HG03571 (cell line): ENCODE data around the gene OSM.

Experiments used
- ATAC-seq: cut with Tn5 transposase; IDR thresholded peaks from one replicate; pipeline ENCODE4 v1.9.1; 2021; ENCODE audit not compliant: unreplicated experiment

Gene OSM

DNA sequence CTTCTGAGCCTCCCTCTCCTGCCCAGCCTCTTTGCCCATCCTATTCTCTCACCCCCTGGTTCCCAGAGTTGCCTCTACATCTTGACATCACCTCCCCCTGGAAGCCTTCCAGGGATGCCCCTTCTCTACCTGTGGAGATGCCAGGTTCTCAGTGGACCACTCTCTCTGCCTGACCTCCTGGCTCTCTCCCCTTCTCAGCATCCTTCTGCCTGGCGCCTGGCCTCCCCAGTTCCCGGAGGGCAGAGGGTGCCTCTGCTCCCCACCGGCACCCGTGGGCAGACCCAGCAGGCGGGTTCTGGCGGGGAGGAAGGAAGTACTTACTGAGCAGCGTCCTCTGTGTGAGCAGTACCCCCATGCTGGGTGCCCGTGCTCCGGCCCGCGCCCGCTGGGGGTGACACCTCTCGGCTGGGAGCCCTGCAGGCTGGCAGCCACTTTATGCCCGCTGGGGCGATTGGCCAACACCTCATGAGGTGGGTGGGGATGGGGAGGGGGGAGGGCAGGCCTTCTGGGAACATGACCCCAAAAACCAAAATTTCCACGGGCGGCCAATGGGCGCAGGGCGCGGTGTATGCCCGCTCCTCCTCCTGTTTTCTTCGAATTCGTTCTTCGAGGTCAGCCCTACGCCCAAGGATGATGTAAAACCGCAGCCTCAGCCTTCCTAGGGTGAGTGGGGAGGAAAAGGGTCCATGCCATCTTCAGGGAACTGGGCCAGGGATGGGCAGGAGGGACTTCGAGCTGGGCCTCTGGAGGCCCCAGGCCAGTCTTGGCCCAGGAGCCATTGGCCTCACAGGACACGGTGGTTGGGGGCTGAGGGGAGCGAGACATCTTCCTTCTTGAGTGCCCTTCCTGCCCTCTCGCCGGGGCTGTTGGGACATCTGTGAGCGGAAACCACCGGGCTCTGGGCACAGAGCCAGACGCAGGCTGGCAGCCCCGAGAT, at the start of gene OSM:
OSM (minus strand) TSS at position 407 of the 937 bp plus-strand sequence; CDS start at position 355, 52 bp downstream.
- no peak for ATAC-seq

DNA sequence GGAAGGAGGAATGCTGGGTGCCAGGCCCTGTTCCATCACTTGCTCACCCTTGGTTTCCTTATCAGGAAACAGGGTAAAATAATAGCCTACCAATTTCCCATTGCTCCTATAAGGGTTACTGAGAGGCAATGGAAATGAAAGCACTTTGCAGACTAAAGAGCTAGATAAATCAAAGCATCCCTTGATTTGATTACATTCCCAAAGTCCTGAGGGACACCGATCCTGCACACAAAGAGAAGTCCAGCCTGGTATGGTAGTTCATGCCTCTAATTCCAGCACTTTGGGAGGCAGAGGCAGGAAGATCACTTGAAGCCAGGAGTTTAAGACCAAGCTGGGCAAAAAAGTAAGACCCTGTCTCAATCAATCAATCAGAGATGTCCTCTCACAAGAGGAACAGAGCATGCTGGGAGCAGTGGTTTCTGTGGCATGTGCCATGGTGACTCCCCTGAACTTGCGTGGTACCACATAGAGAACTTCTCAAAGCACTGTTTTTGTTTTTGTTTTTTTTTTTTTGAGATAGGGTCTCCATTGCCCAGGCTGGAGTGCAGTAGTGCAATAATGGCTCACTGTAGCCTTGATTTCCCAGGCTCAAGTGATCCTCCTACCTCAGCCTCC, 49.4 kb upstream of the OSM start:
- no peak for ATAC-seq

DNA sequence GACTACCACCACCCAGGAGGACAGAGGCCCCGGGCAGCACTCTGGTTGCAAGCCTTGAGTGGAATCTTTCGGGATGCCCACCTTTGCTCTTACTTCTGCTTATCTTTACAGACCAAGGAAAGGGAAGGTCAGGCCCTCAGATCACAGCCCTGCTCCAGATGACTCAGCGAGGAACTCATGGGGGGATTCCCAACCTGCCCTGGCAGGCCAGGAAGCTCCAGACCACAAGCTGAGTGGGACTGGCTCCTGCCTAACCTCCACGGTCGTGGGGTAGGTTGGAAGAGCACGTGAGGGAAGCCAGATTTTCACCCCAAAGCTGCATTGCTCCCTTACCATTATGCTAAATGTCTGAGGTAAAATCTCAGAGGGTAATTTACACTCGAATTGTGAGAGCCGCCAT, 48.3 kb upstream of the OSM start:
- ATAC-seq, result no peak

DNA sequence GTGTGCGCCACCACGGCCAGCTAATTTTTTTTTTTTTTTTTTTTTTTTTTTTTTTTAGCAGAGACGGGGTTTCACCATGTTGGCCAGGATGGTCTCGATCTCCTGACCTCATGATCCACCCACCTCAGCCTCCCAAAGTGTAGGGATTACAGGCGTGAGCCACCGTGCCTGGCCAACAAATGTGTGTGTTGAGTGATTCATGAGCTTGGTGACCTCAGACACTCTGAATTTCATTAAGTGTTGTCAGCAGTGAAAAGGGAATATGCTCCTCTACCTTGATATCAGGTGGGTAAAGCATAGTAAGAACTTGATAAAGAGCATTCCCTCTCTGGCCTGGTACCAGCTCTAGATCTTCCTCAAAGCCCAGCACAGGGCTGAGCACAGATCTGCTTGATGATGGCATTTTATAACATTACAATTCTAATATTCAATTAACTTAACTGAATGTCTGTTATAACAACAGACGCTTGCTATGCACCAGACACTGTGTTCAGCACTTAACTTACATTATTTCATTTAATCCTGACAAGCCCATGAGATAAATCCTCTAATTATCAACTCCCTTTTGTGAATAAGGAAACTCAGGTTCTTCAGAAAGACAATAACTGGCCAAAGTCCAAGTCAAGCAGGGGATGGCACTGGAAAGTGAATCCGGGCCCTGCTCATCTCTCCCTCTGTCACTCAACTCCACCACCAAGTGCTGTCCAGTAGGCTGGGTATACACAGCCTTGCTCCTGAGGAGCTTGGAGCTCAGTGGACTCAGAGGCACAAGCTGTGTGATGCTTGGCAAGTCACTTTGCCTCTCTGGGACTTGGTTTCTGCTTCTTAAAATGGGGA, 47.1 kb upstream of the OSM start:
- ATAC-seq, result no peak

DNA sequence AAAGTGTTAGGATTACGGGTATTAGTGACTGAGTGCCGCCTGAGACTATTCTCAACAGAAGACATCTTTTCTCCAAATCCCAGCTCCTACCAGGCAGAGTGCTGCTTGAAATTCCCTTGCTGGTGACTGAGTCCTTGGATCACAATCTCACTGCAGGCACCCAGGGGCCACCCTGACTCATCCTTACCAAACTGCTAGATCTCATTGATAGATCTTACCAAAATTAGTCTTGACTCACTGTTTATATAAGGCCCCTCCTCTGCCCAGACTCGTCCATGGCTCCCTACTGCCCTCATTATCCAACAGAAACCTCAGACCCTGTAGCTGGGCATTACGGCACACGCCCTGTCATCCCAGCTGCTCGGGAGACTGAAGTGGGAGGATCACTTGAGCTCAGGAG, 45.4 kb upstream of the OSM start:
- ATAC-seq, result no peak

DNA sequence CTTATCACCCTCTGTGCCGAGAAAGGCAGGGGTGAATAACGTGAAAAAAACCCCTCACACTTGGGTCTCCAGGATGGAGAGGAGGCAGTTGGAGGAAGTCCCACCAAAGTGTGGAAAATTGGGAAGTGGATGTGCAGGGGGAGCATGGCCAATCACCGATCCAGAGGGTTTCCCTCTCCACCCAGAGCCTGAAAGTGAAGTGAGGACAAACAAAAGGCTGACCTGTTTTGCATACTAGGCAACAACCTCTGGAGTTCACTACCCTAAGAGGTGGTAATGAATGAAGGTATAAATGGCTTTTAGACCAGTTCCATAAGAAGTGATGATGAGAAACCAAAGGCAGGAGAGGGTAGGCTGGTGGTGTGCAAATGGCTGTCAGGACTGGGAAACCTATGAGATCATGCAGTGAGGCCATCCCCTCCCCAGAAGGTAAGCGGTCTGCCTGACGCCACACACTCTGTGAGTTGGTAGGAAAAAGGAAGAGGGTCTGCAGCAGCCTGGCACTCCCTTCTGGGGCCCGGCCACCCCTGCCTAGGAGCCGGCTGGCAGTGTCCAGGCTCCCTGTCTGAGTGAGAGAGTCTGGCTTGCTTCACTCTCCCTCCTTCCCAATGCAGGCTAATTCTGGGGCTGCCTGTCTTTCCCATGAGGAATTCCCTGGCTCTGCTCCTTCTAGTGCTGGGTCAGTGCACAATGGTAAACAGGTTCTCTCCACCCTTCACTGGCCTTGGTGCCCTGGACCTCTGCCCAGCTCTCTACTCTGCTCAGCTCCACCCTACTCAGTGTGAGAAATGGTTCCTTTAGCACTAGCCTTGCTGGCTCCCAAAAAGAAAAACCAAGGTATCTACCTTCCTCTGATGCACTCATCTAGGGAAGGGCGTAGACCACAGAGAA, 44.5 kb upstream of the OSM start:
- ATAC-seq, result no peak

DNA sequence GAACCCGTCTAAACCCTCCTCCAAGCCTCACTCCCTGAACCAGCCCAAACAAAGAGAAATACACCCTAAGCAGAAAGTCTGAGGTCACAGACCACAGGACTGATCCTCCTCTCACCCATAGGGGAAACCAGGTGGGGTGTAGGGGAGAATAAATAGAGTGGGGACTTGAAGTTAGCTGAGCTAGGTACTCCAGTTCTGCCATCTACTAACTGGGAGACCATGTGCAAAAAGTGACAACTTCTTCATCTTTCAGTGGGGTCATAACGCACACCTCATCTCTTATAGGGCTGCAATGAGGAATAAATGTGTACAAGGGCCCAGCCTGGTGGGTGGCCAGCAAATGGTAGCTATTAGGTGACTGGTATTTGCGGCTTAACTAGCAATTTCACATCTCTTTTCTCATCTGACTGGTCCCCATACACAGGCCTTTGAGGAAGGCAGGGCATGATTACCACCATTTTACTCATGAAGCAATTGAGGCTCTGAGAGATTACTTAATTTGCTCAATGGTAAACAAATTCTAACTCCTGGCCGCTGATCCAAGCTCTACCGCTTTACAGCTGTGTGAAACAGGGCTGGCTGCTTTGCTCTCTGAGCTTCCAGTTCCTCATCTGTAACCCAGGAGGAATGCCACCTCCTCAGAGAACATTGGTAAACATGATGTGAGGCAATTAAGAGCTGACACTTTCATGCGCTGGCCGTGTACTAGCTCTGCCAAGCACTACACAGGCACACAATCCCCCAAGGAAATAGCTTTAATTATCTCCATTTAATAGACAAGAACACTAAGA, 43.5 kb upstream of the OSM start:
- no peak for ATAC-seq

DNA sequence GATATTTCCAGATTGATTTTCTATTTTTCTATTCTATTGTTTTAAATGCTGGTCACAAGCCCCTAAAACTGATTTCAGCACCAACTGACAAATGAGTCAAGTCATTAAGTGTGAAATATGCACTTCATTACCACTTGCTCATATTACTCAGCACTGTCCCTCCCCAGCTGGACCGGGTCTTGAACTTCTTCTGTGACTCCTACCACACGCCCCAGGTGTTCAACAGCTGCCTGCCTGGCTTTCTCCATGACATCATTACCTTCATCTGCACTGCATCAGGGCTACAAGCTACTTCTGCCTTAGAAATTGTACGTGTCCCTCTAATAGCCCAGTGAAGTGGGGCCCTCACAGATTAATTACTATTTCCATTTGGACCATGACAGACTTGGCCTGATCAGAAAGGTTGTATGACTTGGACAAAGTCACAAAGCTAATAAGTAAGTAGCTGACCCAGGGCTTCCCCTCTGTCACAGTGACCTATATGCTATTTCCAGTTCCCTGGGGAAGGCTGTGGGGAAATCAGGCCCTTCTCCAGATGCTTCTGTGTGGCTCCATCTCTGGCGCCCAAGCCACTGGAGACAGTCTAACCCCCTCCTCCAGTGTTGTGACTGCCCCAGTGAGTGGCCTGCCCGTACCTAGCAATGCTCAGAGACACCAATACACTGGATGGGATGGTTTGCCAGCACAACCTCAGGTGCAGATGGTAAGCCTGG, 42.0 kb upstream of the OSM start:
- ATAC-seq, result no peak

DNA sequence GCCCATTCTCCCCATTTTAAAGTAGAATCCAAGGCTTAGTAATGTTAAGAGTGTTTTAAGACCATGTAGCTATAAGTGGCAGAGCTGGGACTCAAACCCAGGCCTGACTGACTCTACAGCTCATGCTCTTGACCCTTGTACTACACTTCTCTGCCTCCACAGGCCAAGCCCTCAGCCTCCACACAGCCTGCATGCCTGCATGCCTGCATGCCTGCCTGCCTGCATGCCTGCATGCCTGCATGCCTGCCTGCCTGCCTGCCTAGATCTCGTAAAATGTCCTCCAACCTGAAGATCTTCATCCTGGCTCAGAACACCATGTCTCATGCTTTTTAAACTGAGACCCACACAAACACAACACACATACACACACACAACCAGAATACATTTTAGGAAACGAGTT, 41.4 kb upstream of the OSM start:
- ATAC-seq, result no peak

DNA sequence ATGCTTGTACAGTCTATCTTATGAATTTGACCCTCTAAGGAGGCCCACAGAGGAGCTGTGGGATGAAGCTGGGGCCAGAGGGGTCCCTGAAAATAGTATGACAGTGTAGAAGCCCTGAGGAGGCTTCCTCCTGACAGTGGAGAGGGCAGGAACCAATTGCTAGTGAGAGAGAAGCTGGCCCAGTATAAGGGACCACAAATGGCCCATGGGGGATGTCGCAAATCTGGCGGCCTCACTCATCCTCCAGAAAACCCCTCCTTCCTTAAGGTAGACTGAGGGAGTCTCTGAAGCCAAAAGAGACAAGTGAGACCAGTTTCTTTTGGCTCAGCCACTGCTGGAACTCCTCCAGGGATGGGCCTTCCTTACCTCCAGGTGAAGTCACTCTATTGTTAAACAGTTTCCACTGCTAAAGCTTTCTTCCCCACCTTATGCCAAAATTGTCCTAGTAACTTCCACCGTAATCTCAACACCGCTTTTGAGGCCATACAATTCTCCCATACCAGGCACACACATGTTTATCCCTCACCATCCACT, 40.5 kb upstream of the OSM start:
- ATAC-seq, result no peak

DNA sequence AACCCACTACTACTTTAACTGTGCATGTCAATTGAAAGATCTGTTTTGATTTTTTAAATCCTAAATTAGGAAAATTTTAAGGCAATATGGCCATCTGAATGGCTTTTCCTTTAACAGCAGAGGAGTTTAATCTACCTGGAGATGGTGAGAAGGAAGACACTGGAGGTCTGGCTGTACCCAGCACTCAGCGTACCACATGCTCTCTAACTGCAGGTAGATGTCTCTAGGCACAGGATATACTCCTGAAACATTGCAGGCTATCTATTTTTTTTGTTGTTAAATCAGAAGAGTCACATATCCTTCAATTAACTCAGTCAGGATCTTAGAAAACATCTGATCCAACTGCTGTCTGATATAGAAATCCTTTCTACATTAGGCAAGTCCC, 40.0 kb upstream of the OSM start:
- no peak for ATAC-seq

DNA sequence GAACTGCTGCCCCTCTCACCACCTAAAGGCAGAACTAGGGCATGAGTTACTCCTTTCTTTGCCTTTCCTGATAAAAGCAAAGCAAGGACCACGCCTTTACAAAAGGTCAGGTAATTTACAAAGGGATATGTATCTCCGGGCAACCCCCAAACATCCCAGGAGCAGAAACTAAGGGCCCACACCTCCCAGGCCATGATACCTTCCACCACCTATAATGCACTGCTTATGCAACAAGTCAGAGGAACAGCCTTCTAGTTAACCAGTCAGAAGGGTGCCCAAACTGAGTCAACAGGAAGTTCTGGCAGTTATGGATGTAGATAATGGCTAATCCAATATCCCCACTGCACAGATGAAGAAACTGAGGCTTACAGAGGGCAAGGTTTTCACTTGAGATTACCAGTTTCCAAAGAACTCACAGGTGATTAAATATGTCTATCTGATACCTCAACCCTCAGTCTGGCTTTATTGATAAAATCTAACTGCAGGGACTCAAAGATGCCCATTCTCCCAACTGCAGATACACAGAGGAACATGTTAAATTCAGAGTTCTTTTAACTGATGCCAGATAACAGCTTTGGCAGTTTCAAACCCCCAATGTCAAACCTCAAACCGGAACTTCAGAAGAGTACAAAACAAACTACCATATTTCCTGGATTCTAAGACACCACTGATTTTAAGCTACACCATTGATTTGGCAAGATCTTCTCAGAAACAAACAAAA, 39.4 kb upstream of the OSM start:
- ATAC-seq, result no peak

DNA sequence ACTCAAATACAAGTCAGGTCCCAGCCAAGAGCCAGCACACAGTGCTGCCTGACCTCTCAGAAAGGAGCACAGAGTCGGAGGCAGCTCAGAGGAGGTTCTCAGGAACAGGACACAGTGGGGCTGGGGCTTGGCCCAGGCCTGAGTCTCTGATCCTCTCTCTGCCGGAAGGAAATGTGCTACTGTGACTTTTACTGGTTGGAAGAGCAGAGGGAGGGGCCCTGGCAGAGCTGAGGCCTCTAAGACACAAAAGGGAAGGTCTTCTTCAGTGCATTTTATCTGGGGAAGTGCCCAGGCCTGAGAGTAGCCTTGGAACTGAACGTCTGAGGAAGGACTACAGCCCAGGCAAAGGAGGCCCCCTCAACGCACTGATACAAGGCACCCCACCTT, 38.9 kb upstream of the OSM start:
- peak; percentile 33 for ATAC-seq

DNA sequence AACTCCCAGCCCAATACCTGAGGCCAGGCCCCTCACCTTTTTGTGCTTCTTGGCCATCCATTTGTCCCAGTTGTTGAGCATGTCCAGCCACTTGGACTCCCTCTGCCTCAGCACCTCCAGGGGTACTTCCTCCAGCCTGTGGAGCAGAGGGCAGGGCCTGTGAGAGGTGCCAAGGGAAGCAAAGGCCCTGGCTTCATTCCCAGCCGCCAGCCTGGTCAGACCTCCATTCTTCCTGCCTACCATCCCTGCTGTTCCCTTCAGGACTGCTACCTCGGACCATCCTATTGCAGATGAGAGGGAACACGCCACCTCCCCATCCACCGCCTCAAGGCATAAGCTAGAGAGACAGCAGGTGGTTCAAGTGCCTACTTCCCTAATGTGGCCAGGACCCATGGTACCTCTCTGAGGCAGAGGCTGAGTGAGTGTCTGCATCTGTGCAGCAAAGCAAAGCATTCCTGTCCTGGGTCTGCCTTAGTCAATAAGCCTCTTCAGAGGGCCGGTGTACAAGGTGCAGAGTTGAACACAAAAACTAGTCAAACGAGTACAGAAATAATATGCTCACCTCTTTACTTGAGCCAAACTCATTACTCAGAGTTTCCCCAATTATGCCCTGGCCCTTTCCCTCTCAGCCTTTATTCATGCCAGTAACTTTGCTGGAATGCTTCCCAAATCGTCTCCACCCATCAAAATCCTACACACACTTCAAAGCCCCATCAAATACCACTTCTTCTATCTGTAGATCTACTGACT, 38.0 kb upstream of the OSM start:
- ATAC-seq, result no peak

DNA sequence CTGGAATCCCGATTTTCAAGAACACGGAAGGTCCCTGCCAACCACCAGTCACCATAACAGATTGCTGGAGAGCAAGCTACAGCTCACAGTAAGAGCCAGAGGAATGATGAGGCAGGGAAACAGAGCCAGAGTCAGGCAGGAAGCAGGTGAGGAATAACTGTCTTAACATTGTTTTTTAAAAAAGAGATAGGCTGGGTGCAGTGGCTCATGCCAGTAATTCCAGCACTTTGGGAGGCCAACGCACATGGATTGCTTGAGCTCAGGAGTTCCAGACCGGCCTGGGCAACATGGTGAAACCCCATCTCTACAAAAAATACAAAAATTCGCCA, 36.1 kb upstream of the OSM start:
- ATAC-seq, result no peak

DNA sequence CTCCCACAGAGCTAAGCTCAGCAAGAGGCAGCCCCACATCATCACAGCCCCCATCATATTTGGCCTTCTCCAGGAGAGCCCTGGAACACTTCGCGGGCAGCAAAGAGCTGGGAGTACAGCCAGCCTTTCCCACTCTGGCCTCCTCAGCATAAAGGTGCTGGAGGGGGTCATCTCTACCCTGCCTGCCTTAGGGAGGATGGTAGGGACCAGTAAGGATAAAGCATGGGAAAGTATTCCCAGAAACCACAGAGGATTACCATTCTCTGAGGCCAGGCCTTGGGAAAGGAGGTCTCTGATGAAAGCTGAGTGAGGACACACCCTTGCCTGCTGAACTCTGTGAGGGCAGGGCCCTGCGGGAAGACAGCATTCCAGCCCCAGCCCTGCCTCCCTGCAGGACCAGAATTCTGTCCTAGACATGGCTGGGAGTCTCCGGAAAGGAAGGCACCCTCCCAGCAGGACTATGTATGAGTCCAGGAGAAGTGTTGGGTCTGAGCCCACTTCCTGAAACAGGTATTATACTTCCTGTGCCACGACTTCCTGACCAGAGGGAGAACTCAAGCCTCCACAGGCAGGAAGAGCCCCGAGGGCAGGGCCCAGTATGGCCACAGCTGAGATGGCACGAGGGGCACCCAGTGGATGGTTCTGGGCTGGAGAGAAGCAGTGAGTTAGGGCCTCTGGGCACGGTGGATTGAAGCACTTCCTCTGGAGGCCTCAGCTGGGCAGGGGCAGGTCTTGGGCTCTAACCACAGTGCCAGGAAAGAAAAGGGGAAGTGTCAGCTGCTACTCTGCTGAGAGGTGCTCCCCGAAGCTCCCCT, 35.6 kb upstream of the OSM start:
- no peak for ATAC-seq

DNA sequence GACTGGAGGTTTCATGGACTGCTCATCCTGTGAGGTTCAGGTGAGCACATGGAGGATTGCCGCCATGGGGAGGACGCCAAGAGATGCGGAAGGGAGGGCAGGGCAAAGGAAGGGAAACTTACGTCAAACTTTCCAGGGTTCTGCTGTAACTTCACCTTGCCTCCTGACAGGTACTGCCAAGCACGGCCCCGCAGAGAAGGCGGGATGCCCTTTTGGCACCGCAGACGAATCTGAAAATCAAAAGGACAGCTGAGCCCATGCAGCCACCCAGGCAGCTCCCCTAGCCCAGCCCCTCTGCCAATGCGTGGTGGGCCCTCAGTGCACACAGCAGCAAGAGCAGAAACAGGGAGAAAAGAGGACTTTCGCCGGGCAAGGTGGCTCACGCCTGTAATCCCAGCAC, 32.7 kb upstream of the OSM start:
- ATAC-seq, result no peak
